Nephron (organoid): ENCODE data around the gene ROPN1L.

ENCODE experiments used
- H3K27ac Mint-ChIP-seq, 3 experiments: 2 replicates each; pipeline ENCODE4 v1.8.0; 2020; ENCODE audit warnings: mixed read lengths in 3 of 3, mild to moderate bottlenecking in 2 of 3, moderate library complexity in 1 of 3
- H3K27me3 Mint-ChIP-seq: 2 replicates; pipeline ENCODE4 v1.8.0; 2021; ENCODE audit warnings: low read depth, mild to moderate bottlenecking, moderate library complexity, mixed read lengths
- H3K36me3 Mint-ChIP-seq: 2 replicates; pipeline ENCODE4 v1.8.0; 2020; ENCODE audit warnings: low read depth, mixed read lengths
- H3K4me1 Mint-ChIP-seq: 2 replicates; pipeline ENCODE4 v1.8.0; 2020; ENCODE audit warnings: mixed read lengths
- H3K4me3 Mint-ChIP-seq, 3 experiments: 2 replicates each; pipeline ENCODE4 v1.8.0; 2020; ENCODE audit warnings: mild to moderate bottlenecking in 3 of 3, mixed read lengths in 3 of 3, moderate library complexity in 2 of 3
- H3K9me3 Mint-ChIP-seq: 2 replicates; pipeline ENCODE4 v1.8.0; 2020; ENCODE audit warnings: mixed read lengths
- CTCF ChIP-seq, 3 experiments: fragments of 200-600 bp; sonication (generic); IDR thresholded peaks; one replicate each; pipeline ENCODE4 v1.5.0; 2021; ENCODE audit warnings: antibody characterized with exemption in 3 of 3; ENCODE audit not compliant: unreplicated experiment in 3 of 3

Gene ROPN1L

DNA sequence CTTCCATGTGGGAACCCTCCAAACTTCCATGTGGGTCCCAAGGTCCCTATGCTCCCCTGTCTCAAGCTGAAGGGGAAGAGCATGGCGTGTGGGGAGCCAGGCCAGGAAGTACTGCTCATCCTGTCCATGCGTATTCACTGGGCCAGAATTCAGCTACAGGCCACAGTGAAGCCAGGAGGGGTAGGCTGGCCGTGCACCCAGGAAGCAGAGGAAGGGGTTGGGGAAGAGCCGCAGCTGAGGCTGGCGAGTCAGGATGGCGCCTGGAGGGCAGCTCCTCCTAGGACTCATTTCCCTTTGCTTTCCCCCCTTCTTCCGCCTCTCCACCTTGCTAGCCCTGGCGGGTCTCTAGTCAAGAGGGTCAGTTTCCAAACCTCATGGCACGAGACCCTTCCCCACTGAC lies 57.4 kb downstream of the ROPN1L start:
- Mint-ChIP-seq H3K27ac (no peak overlapping the region), H3K9me3 (peaks cover 16% of the 10 kb centered on the region), H3K36me3 (peaks cover 7% of the 10 kb centered on the region), H3K27me3 (peaks cover 7% of the 10 kb centered on the region), H3K4me1 (peaks cover 6% of the 10 kb centered on the region), H3K4me3 (no peak overlapping the region)
- no peak for TF ChIP-seq CTCF (IDR thresholded peaks at IDR 0.05; ENCODE audit: unreplicated experiment in 3 of 3)

- Mint-ChIP-seq H3K4me3 (no peak overlapping the region), H3K36me3 (peaks cover 4% of the 10 kb centered on the region), H3K4me1 (peaks cover 6% of the 10 kb centered on the region), H3K27me3 (peaks cover 7% of the 10 kb centered on the region), H3K27ac (no peak overlapping the region), H3K9me3 (peaks cover 11% of the 10 kb centered on the region)
- no peak for TF ChIP-seq CTCF (IDR thresholded peaks at IDR 0.05; ENCODE audit: unreplicated experiment in 3 of 3)
Measured at GRCh38 chr5:10499776-10500175, 58.1 kb downstream of the ROPN1L start.

DNA sequence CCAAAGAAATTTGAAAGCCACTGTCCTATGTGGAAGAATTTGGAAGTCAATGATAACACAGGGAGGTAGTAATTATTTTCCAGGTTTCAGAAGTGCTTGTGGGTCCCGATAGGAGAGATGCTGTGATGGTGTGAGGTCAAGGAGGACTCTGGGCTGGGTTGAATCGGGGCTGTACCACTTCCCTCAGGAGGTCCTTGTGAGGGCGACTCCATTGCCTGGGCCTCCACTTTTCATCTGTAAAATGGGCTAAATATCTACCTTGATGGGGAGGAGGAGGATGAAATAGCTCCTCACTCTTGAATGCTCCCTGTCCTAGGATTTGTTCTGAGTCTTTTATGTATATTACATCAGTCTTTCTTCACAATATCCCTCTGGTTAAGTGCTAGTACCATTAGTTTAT lies 59.0 kb downstream of the ROPN1L start:
- Mint-ChIP-seq H3K27ac (no peak overlapping the region), H3K9me3 (peaks cover 6% of the 10 kb centered on the region), H3K4me1 (peaks cover 10% of the 10 kb centered on the region), H3K4me3 (no peak overlapping the region), H3K27me3 (peaks cover 7% of the 10 kb centered on the region), H3K36me3 (no peaks in the 10 kb centered on the region)
- no peak for TF ChIP-seq CTCF (IDR thresholded peaks at IDR 0.05; ENCODE audit: unreplicated experiment in 3 of 3)

GRCh38 chr5:10501554-10502075 lies 59.9 kb downstream of the ROPN1L start:
- H3K36me3 Mint-ChIP-seq = no peaks in the 10 kb centered on the region
- peaks cover 7% of the 10 kb centered on the region for H3K27me3 Mint-ChIP-seq
- peaks cover 10% of the 10 kb centered on the region for H3K4me1 Mint-ChIP-seq
- H3K4me3 Mint-ChIP-seq = no peak overlapping the region
- H3K27ac Mint-ChIP-seq = no peak overlapping the region
- H3K9me3 Mint-ChIP-seq = no peaks in the 10 kb centered on the region
- TF ChIP-seq CTCF (IDR thresholded peaks at IDR 0.05; ENCODE audit: unreplicated experiment in 3 of 3) = no peak

- no peak overlapping the region for H3K27ac Mint-ChIP-seq
- H3K9me3 Mint-ChIP-seq = no peaks in the 10 kb centered on the region
- peaks cover 10% of the 10 kb centered on the region for H3K4me1 Mint-ChIP-seq
- H3K27me3 Mint-ChIP-seq = peaks cover 7% of the 10 kb centered on the region
- no peak overlapping the region for H3K4me3 Mint-ChIP-seq
- TF ChIP-seq CTCF (IDR thresholded peaks at IDR 0.05; ENCODE audit: unreplicated experiment in 3 of 3) = no peak
- no peaks in the 10 kb centered on the region for H3K36me3 Mint-ChIP-seq
Measured at GRCh38 chr5:10502130-10502529, 60.5 kb downstream of the ROPN1L start.

GRCh38 chr5:10502578-10502977 lies 60.9 kb downstream of the ROPN1L start:
- Mint-ChIP-seq H3K4me1 (peaks cover 13% of the 10 kb centered on the region), H3K4me3 (no peak overlapping the region), H3K27me3 (peaks cover 7% of the 10 kb centered on the region), H3K27ac (no peak overlapping the region), H3K36me3 (no peaks in the 10 kb centered on the region), H3K9me3 (no peaks in the 10 kb centered on the region)
- TF ChIP-seq CTCF (IDR thresholded peaks at IDR 0.05; ENCODE audit: unreplicated experiment in 3 of 3) = no peak
